Stomach (tissue), 9 donors: Measurements from ENCODE around the gene DENND1C. TPM values are rescaled to one million over a fixed set of nuclear protein-coding genes. Genes with fewer than 3 reads are reported as not detected.
"Not testable (repeated sequence)": the region's sequence is repeated elsewhere in the genome, so short reads cannot be mapped to it uniquely, and the experiment has no call there.

Experiments used
- DNase-seq, 2 donors: peaks; one replicate each; pipeline versions ENCODE4 v3.0.0 to v3.0.0-alpha.2; 2013 to 2019
- H3K27ac ChIP-seq, 5 donors: fragments of 200-600 bp in 4 of 5; sonication (generic) in 4 of 5; one replicate each; pipeline ENCODE4 v1.5.1; 2013 to 2019; ENCODE audit warnings: mild to moderate bottlenecking in 1 of 5, moderate library complexity in 1 of 5
- H3K27me3 ChIP-seq, 3 donors: fragments of 200-600 bp; sonication (generic); one replicate each; pipeline ENCODE4 v1.5.1; 2017 to 2019; ENCODE audit warnings: mixed run types in 1 of 3
- H3K36me3 ChIP-seq, 4 donors: fragments of 200-600 bp; sonication (generic); 1 replicate in 3 of 4; 2 replicates in 1 of 4; pipeline ENCODE4 v1.5.1; 2016 to 2019
- H3K4me1 ChIP-seq, 4 donors: fragments of 200-600 bp; sonication (generic); one replicate each; pipeline ENCODE4 v1.5.1; 2016 to 2019
- H3K4me3 ChIP-seq, 4 donors: fragments of 200-600 bp; sonication (generic) in 3 of 4; one replicate each; pipeline ENCODE4 v1.5.1; 2016 to 2019; ENCODE audit warnings: mild to moderate bottlenecking in 1 of 4
- H3K9me3 ChIP-seq, 4 donors: fragments of 200-600 bp; sonication (generic); one replicate each; pipeline ENCODE4 v1.5.1; 2016 to 2019
- CTCF ChIP-seq, 7 experiments: fragments of 450-650 bp in 4 of 7; fragments of 200-600 bp in 3 of 7; sonication (generic) in 3 of 7; IDR thresholded peaks; one replicate each; pipeline ENCODE4 v1.5.1; 2016 to 2019; ENCODE audit warnings: antibody characterized with exemption in 7 of 7, control low read depth in 2 of 7, mild to moderate bottlenecking in 1 of 7
- EP300 ChIP-seq: sonication (generic); formaldehyde crosslinking; IDR thresholded peaks from one replicate; pipeline ENCODE4 v1.6.1; 2017; ENCODE audit warnings: antibody characterized with exemption
- POLR2A ChIP-seq, 4 donors: fragments of 450-650 bp; IDR thresholded peaks; one replicate each; pipeline ENCODE4 v1.6.1; 2016; ENCODE audit warnings: antibody characterized with exemption in 4 of 4, control low read depth in 2 of 4, mild to moderate bottlenecking in 1 of 4, moderate library complexity in 1 of 4
- POLR2AphosphoS5 ChIP-seq, 3 donors: sonication (generic); formaldehyde crosslinking; IDR thresholded peaks; one replicate each; pipeline ENCODE4 v1.6.1; 2016; ENCODE audit warnings: antibody characterized with exemption in 3 of 3
- WGBS, 5 donors: extraction: QIAGEN DNeasy Blood & Tissue Kit in 3 of 5; methylation state at CpG; one replicate each; pipeline versions ENCODE4 v1.1.5 to v1.1.7; 2013 to 2018; 5-methylcytosine and 5-hydroxymethylcytosine counted together
- intact Hi-C: fragments of 100-400 bp; cut with DNase I; formaldehyde crosslinking; loops from one replicate; pipeline ENCODE4 v1.15.1; 2023; ENCODE audit warnings: low total_unique reads
- polyA plus RNA-seq, 3 donors: library from polyadenylated mRNA; stranded (reverse); fragments of 200-250 nt; gene quantifications; one replicate each; pipeline ENCODE4 v1.2.3, GENCODE V29; 2013
- total RNA-seq, 5 donors: library from RNA; depleted of rRNA; stranded (reverse); fragments of >200 nt; gene quantifications; one replicate each; pipeline versions ENCODE4 v1.1.0 to v1.2.3, GENCODE V29; 2014 to 2016
- donor health status: healthy with polysubstance abuse.
- donor health status: Bipolar disorder and iron deficiency.
- donor health status: healthy.

DENND1C gene
- total and polyA plus RNA-seq, 8 donors, result 0.45 to 15.2 (median 2.7) TPM

GRCh38 chr19:6431891-6432290 lies 49.7 kb downstream of the DENND1C start:
- intact Hi-C loops, result no loop called here
- Histone ChIP-seq H3K4me3 (no peak overlapping the region), H3K4me1 (no peaks in the 10 kb centered on the region), H3K36me3 (no peaks in the 10 kb centered on the region), H3K27me3 (no peaks in the 10 kb centered on the region), H3K27ac (no peak overlapping the region), H3K9me3 (no peaks in the 10 kb centered on the region)
- 90 to 95% (median 92%) methylated on average over 11 of the region's 11 CpGs for WGBS, 5 donors
- TF ChIP-seq EP300 (no peak), POLR2AphosphoS5 (IDR thresholded peaks at IDR 0.05) (no peak), POLR2A (IDR thresholded peaks at IDR 0.05) (no peak), CTCF (IDR thresholded peaks at IDR 0.05) (no peak)
- no peak for DNase-seq

- Histone ChIP-seq H3K27me3 (no peaks in the 10 kb centered on the region), H3K4me1 (peaks cover 0 to 8% (median 3%) of the 10 kb centered on the region in 4 donors), H3K4me3 (no peak overlapping the region), H3K36me3 (no peaks in the 10 kb centered on the region), H3K9me3 (no peaks in the 10 kb centered on the region), H3K27ac (no peak overlapping the region)
- intact Hi-C loops, result no loop called here
- WGBS, 5 donors, result 54 to 62% (median 55%) methylated on average over 19 to 20 of the region's 20 CpGs
- DNase-seq, result no peak
- TF ChIP-seq CTCF (IDR thresholded peaks at IDR 0.05), result no peak
- no peak for TF ChIP-seq POLR2A (IDR thresholded peaks at IDR 0.05)
- TF ChIP-seq EP300, result no peak
- TF ChIP-seq POLR2AphosphoS5 (IDR thresholded peaks at IDR 0.05), result no peak
These were observed 52.0 kb downstream of the DENND1C start for GRCh38 chr19:6429419-6430221.

GRCh38 chr19:6428692-6429418 lies 52.7 kb downstream of the DENND1C start:
- H3K9me3 ChIP-seq, intact Hi-C loops, H3K36me3 ChIP-seq, H3K27ac ChIP-seq, H3K4me3 ChIP-seq, DNase-seq, H3K4me1 ChIP-seq, H3K27me3 ChIP-seq: not testable (repeated sequence)
- WGBS, 5 donors, result 72 to 88% (median 87%) methylated on average over 2 of the region's 2 CpGs

- no peaks in the 10 kb centered on the region for H3K9me3 ChIP-seq
- peaks cover 0 to 3% (median under 1%) of the 10 kb centered on the region in 4 donors for H3K36me3 ChIP-seq
- no peak overlapping the region for H3K27ac ChIP-seq
- peaks cover 10 to 27% (median 20%) of the 10 kb centered on the region in 4 donors for H3K4me1 ChIP-seq
- no peak for TF ChIP-seq POLR2AphosphoS5 (IDR thresholded peaks at IDR 0.05)
- TF ChIP-seq POLR2A (IDR thresholded peaks at IDR 0.05), result no peak
- no peak for TF ChIP-seq EP300
- no peak for TF ChIP-seq CTCF (IDR thresholded peaks at IDR 0.05)
- DNase-seq, result no peak
- H3K4me3 ChIP-seq, result no peak overlapping the region
- intact Hi-C loops, result no loop called here
- WGBS, 5 donors, result 92 to 97% (median 95%) methylated on average over 16 to 18 of the region's 18 CpGs
- no peaks in the 10 kb centered on the region for H3K27me3 ChIP-seq
These were observed 54.5 kb downstream of the DENND1C start for GRCh38 chr19:6427131-6427530.
